Gastroesophageal sphincter (tissue), 4 donors: ENCODE results near the gene TPP2. TPM values are rescaled to one million over a fixed set of nuclear protein-coding genes. Genes with fewer than 3 reads are reported as not detected.

Experiments used
- ATAC-seq: fragments of 150-250 bp; one replicate; pipeline ENCODE4 v1.9.1; 2016; ENCODE audit warnings: mild to moderate bottlenecking, moderate library complexity
- H3K27ac ChIP-seq, 4 donors: fragments of 200-600 bp; sonication (generic) in 3 of 4; 1 replicate in 3 of 4; 2 replicates in 1 of 4; pipeline ENCODE4 v1.5.1; 2016 to 2019
- H3K27me3 ChIP-seq: fragments of 200-600 bp; sonication (generic); one replicate; pipeline ENCODE4 v1.5.1; 2019
- H3K36me3 ChIP-seq, 2 donors: fragments of 200-600 bp; sonication (generic); one replicate each; pipeline ENCODE4 v1.5.1; 2019; ENCODE audit warnings: control low read depth in 1 of 2
- H3K4me1 ChIP-seq, 3 donors: fragments of 200-600 bp; sonication (generic); 1 replicate in 2 of 3; 2 replicates in 1 of 3; pipeline ENCODE4 v1.5.1; 2016 to 2019; ENCODE audit warnings: control low read depth in 2 of 3
- H3K4me3 ChIP-seq, 2 donors: fragments of 200-600 bp; sonication (generic); one replicate each; pipeline ENCODE4 v1.5.1; 2019; ENCODE audit warnings: mild to moderate bottlenecking in 1 of 2, moderate library complexity in 1 of 2
- H3K9me3 ChIP-seq, 3 donors: fragments of 200-600 bp; sonication (generic); one replicate each; pipeline ENCODE4 v1.5.1; 2017 to 2019; ENCODE audit warnings: control low read depth in 2 of 3
- EP300 ChIP-seq: sonication (generic); formaldehyde crosslinking; IDR thresholded peaks from one replicate; pipeline ENCODE4 v1.6.1; 2017; ENCODE audit warnings: antibody characterized with exemption, mild to moderate bottlenecking
- POLR2A ChIP-seq, 2 donors: fragments of 450-650 bp; IDR thresholded peaks; one replicate each; pipeline ENCODE4 v1.6.1; 2017; ENCODE audit warnings: antibody characterized with exemption in 2 of 2, mild to moderate bottlenecking in 2 of 2, moderate library complexity in 1 of 2
- POLR2AphosphoS5 ChIP-seq: sonication (generic); formaldehyde crosslinking; IDR thresholded peaks from one replicate; pipeline ENCODE4 v1.6.1; 2017; ENCODE audit warnings: antibody characterized with exemption
- WGBS, 2 donors: methylation state at CpG; one replicate each; pipeline ENCODE4 v1.1.5; 2018; ENCODE audit warnings: low coverage in 1 of 2; 5-methylcytosine and 5-hydroxymethylcytosine counted together
- total RNA-seq, 4 donors: library from RNA; depleted of rRNA; stranded (reverse); fragments of >200 nt; gene quantifications; one replicate each; pipeline ENCODE4 v1.1.0, GENCODE V29; 2016
- TF ChIP-seq, protein P1 (sequence below), 4 experiments: fragments of 200-600 bp in 2 of 4; fragments of 450-650 bp in 2 of 4; sonication (generic) in 1 of 4; IDR thresholded peaks; one replicate each; pipeline ENCODE4 v1.5.1; 2017 to 2019; ENCODE audit warnings: antibody characterized with exemption in 4 of 4, mild to moderate bottlenecking in 2 of 4, moderate library complexity in 2 of 4

Gene TPP2
- total RNA-seq, 4 donors from 2014 or later, result 41.4 to 52.8 (median 42.2) TPM

DNA sequence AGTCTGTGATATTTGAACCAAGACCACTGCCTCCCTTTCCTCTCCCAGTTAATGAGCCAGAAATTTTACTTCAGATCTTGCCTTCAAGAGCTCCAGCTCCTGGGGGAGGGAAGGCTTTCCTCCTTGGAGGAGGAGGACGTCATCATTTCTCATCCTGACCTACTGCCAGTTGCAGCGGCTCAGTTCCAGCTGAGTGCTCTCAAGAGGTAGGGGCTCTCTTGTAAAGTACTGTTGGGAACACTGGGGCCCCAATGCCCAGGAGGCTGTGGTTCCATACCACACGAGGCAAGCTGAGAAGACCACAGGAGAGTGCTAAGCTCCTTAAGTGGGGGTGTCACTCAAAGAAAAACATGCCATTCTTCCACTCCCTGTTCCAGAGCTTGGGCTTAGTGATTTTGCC lies 61.9 kb downstream of the TPP2 start:
- H3K36me3 ChIP-seq, result peaks cover 0 to 82% of the 10 kb centered on the region in 2 donors

GRCh38 chr13:102659168-102659713 lies 62.5 kb downstream of the TPP2 start:
- Histone ChIP-seq H3K9me3 (no peaks in the 10 kb centered on the region), H3K4me1 (no peaks in the 10 kb centered on the region), H3K27me3 (no peaks in the 10 kb centered on the region), H3K4me3 (no peak overlapping the region), H3K36me3 (peaks cover 0 to 82% of the 10 kb centered on the region in 2 donors), H3K27ac (no peak overlapping the region)
- TF ChIP-seq EP300 (no peak), POLR2AphosphoS5 (no peak), POLR2A (IDR thresholded peaks at IDR 0.05) (no peak)
- TF ChIP-seq, protein P1, sequence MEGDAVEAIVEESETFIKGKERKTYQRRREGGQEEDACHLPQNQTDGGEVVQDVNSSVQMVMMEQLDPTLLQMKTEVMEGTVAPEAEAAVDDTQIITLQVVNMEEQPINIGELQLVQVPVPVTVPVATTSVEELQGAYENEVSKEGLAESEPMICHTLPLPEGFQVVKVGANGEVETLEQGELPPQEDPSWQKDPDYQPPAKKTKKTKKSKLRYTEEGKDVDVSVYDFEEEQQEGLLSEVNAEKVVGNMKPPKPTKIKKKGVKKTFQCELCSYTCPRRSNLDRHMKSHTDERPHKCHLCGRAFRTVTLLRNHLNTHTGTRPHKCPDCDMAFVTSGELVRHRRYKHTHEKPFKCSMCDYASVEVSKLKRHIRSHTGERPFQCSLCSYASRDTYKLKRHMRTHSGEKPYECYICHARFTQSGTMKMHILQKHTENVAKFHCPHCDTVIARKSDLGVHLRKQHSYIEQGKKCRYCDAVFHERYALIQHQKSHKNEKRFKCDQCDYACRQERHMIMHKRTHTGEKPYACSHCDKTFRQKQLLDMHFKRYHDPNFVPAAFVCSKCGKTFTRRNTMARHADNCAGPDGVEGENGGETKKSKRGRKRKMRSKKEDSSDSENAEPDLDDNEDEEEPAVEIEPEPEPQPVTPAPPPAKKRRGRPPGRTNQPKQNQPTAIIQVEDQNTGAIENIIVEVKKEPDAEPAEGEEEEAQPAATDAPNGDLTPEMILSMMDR (IDR thresholded peaks at IDR 0.05), result no peak
- no peak for ATAC-seq

More for the DNA sequence above, 61.9 kb downstream of the TPP2 start:
- no peaks in the 10 kb centered on the region for H3K4me1 ChIP-seq
- no peaks in the 10 kb centered on the region for H3K27me3 ChIP-seq
- TF ChIP-seq POLR2A (IDR thresholded peaks at IDR 0.05) (no peak), EP300 (no peak), POLR2AphosphoS5 (no peak)
- TF ChIP-seq, protein P1 (IDR thresholded peaks at IDR 0.05), result no peak
- WGBS, 2 donors, result 90 to 100% methylated on average over 1 to 2 of the region's 3 CpGs
- ATAC-seq, result no peak
- no peak overlapping the region for H3K4me3 ChIP-seq
- no peaks in the 10 kb centered on the region for H3K9me3 ChIP-seq
- H3K27ac ChIP-seq, result no peak overlapping the region

- ATAC-seq, result no peak
- H3K27ac ChIP-seq, result no peak overlapping the region
- H3K4me3 ChIP-seq, result no peak overlapping the region
- no peaks in the 10 kb centered on the region for H3K4me1 ChIP-seq
- H3K9me3 ChIP-seq, result peaks cover 0 to 11% (median 0%) of the 10 kb centered on the region in 3 donors
- H3K36me3 ChIP-seq, result peaks cover 4 to 87% of the 10 kb centered on the region in 2 donors
- no peaks in the 10 kb centered on the region for H3K27me3 ChIP-seq
- TF ChIP-seq POLR2A (IDR thresholded peaks at IDR 0.05) (no peak), EP300 (no peak), POLR2AphosphoS5 (no peak)
- TF ChIP-seq, protein P1 (IDR thresholded peaks at IDR 0.05), result no peak
Observed at GRCh38 chr13:102667023-102667422, 70.2 kb downstream of the TPP2 start.

GRCh38 chr13:102667911-102668310 lies 71.1 kb downstream of the TPP2 start:
- no peaks in the 10 kb centered on the region for H3K4me1 ChIP-seq
- ATAC-seq, result no peak
- H3K4me3 ChIP-seq, result no peak overlapping the region
- peaks cover 0 to 11% (median 0%) of the 10 kb centered on the region in 3 donors for H3K9me3 ChIP-seq
- 93 to 100% methylated on average over 4 of the region's 4 CpGs for WGBS, 2 donors
- H3K27ac ChIP-seq, result no peak overlapping the region
- H3K36me3 ChIP-seq, result peaks cover 4 to 96% of the 10 kb centered on the region in 2 donors
- no peaks in the 10 kb centered on the region for H3K27me3 ChIP-seq
- TF ChIP-seq EP300 (no peak), POLR2AphosphoS5 (no peak), POLR2A (IDR thresholded peaks at IDR 0.05) (no peak)
- TF ChIP-seq, protein P1 (IDR thresholded peaks at IDR 0.05), result no peak

DNA sequence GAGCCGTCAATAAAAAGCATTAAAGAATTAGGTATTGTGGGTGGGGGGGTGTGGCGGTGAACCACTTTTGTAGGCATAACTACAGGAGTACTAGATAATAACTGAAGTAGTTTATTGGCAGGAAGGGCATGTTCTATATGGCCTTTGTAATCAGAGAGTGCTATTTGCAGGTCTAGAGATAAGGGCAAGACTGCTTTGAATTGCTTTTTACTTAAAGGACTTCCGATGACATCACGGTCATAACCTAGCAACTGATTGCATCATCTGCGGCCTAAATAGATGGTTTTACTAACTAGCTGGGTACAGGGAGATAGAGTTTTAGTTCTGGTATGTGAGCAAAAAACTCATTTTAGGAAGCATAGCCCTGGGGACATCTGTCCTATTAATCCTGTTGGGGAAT lies 73.3 kb downstream of the TPP2 start:
- H3K4me1 ChIP-seq, result no peaks in the 10 kb centered on the region
- no peak for ATAC-seq
- H3K27me3 ChIP-seq, result no peaks in the 10 kb centered on the region
- 64 to 66% methylated on average over 5 of the region's 5 CpGs for WGBS, 2 donors
- TF ChIP-seq POLR2AphosphoS5 (no peak), EP300 (no peak), POLR2A (IDR thresholded peaks at IDR 0.05) (no peak)
- TF ChIP-seq, protein P1 (IDR thresholded peaks at IDR 0.05), result no peak
- no peak overlapping the region for H3K4me3 ChIP-seq
- no peak overlapping the region for H3K27ac ChIP-seq
- H3K36me3 ChIP-seq, result peaks cover 4 to 96% of the 10 kb centered on the region in 2 donors
- H3K9me3 ChIP-seq, result peaks cover 0 to 11% (median 0%) of the 10 kb centered on the region in 3 donors
